ENCODE data around the gene TESPA1.

The TESPA1 gene

GRCh38 chr12:54929998-54930397 lies 54.6 kb downstream of the TESPA1 start:
- intact Hi-C loops (cut with DNase I): no loop called here
- no peak for DNase-seq

GRCh38 chr12:54926246-54926645 lies 58.3 kb downstream of the TESPA1 start:
- DNase-seq: no peak
- intact Hi-C loops (cut with DNase I): no loop called here

DNA sequence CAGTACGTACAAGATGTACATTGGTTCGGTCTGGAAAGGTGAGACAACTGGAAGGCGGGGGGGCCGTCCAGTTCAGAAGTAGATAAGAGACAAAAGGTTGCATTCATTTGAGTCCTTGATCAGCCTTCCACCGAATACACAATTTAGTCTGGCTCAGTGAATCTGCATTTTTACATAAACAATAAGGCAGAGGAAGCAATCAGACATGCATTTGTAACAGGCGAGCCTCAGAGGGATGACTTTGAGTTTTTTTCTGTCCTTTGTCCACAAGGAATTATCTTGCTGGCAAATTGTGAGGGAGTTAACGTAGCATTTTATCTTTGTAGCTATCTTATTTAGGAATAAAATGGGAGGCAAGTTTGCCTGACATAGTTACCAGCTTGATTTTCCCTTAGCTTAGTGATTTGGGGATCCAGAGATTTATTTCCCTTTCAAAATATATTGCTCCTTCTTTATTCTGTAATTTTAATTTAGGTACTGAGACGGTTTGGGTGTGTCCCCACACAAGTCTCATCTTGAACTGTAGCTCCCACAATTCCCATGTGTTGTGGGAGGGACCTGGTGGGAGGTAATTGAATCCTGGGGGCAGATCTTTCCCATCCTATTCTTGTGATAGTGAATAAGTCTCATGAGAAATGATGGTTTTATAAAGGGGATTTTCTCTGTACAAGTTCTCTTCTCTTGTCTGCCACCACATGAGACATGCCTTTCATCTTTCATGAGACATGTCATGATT lies 59.4 kb downstream of the TESPA1 start:
- intact Hi-C loops (cut with DNase I): no loop called here

GRCh38 chr12:54917001-54917488 lies 67.5 kb downstream of the TESPA1 start:
- no peak for DNase-seq
- intact Hi-C loops (cut with DNase I): no loop called here

More for the DNA sequence above, 59.4 kb downstream of the TESPA1 start:
- DNase-seq: peak in 16 of 42 donors; percentile 7 to 70 (median 40)

Measured in head of caudate nucleus (tissue), 42 donors.